ENCODE data around the gene ACAP3. TPM values are rescaled to one million over a fixed set of nuclear protein-coding genes. Genes with fewer than 3 reads are reported as not detected.
A peak's percentile ranks its signal among the peaks of the same experiment; 100 is the strongest.

ACAP3 gene
- total RNA-seq, 8 experiments from 2014 or later, result 23.9 to 88.9 (median 48.9) TPM

- in situ Hi-C loops (cut with MboI; ENCODE audit: low pct_unique_long_range_greater_than_20kb in 2 of 9, low sequenced_read_pairs in 9 of 9, unreplicated experiment in 9 of 9), result no loop called here
- peak in 7 of 8 experiments; percentile 2 to 67 (median 43) for ATAC-seq (replicated peaks in 6 of 8)
- 40 to 100% (median 65%) methylated on average over 1 to 17 of the region's 41 CpGs; no CpG with 5 or more reads in 5 of the 10 experiments for WGBS, 10 experiments
- H3K27ac ChIP-seq, result peak within 1 kb of the TSS in 1 of 2 donors; percentile 14
- no peak within 1 kb of the TSS for H3K4me3 ChIP-seq
- peaks cover 13% of the 10 kb centered on the region in 2 donors for H3K4me1 ChIP-seq (replicated peaks in 1 of 2)
These were observed 23.6 kb upstream of the ACAP3 start, which contains the start of gene TAS1R3 for GRCh38 chr1:1331068-1331965. Gene TAS1R3, plus strand, starts transcription at chr1:1331280. Its CDS starts 66 bp downstream, at chr1:1331346.

- peak in 5 of 8 experiments; percentile 0 to 55 (median 43) for ATAC-seq (replicated peaks in 6 of 8)
- 0 to 72% (median 27%) methylated on average over 3 to 10 of the region's 15 CpGs; no CpG with 5 or more reads in 6 of the 10 experiments for WGBS, 10 experiments
- H3K4me1 ChIP-seq (replicated peaks in 1 of 2), result peaks cover 18% of the 10 kb centered on the region in 2 donors
- in situ Hi-C loops (cut with MboI; ENCODE audit: low pct_unique_long_range_greater_than_20kb in 2 of 9, low sequenced_read_pairs in 9 of 9, unreplicated experiment in 9 of 9), result no loop called here
- H3K4me3 ChIP-seq, result no peak overlapping the region
- H3K27ac ChIP-seq, result peak overlapping the region in 1 of 2 donors; percentile 14
These were observed 22.8 kb upstream of the ACAP3 start for GRCh38 chr1:1330366-1331067.

- peaks cover 21 to 22% of the 10 kb centered on the region in 2 donors for H3K4me1 ChIP-seq (replicated peaks in 1 of 2)
- no peak for ATAC-seq (replicated peaks in 6 of 8)
- in situ Hi-C loops (cut with MboI; ENCODE audit: low pct_unique_long_range_greater_than_20kb in 2 of 9, low sequenced_read_pairs in 9 of 9, unreplicated experiment in 9 of 9), result no loop called here
- no peak overlapping the region for H3K27ac ChIP-seq
- WGBS, 10 experiments, result 50 to 97% (median 91%) methylated on average over 6 to 54 of the region's 58 CpGs; no CpG with 5 or more reads in 2 of the 10 experiments
- H3K4me3 ChIP-seq, result no peak overlapping the region
These were observed 21.8 kb upstream of the ACAP3 start for GRCh38 chr1:1329304-1330210.

- Histone ChIP-seq H3K27ac (no peak overlapping the region), H3K4me1 (replicated peaks in 1 of 2) (peaks cover 24 to 26% of the 10 kb centered on the region in 2 donors), H3K4me3 (no peak overlapping the region)
- 60 to 100% methylated on average over 1 of the region's 15 CpGs; no CpG with 5 or more reads in 8 of the 10 experiments for WGBS, 10 experiments
- no peak for ATAC-seq (replicated peaks in 6 of 8)
- in situ Hi-C loops (cut with MboI; ENCODE audit: low pct_unique_long_range_greater_than_20kb in 2 of 9, low sequenced_read_pairs in 9 of 9, unreplicated experiment in 9 of 9), result no loop called here
These were observed 20.5 kb upstream of the ACAP3 start for GRCh38 chr1:1328254-1328653.

GRCh38 chr1:1327291-1327690 is 19.6 kb upstream of the ACAP3 start:
- in situ Hi-C loops (cut with MboI; ENCODE audit: low pct_unique_long_range_greater_than_20kb in 2 of 9, low sequenced_read_pairs in 9 of 9, unreplicated experiment in 9 of 9), result no loop called here
- ATAC-seq (replicated peaks in 6 of 8), result no peak
- Histone ChIP-seq H3K4me1 (replicated peaks in 1 of 2) (peaks cover 31 to 32% of the 10 kb centered on the region in 2 donors), H3K27ac (no peak overlapping the region), H3K4me3 (no peak overlapping the region)
- 88 to 100% (median 91%) methylated on average over 1 to 37 of the region's 40 CpGs; no CpG with 5 or more reads in 4 of the 10 experiments for WGBS, 10 experiments

- no peak overlapping the region for H3K27ac ChIP-seq
- no peak for ATAC-seq (replicated peaks in 6 of 8)
- 52 to 100% (median 73%) methylated on average over 1 to 7 of the region's 8 CpGs; no CpG with 5 or more reads in 3 of the 10 experiments for WGBS, 10 experiments
- in situ Hi-C loops (cut with MboI; ENCODE audit: low pct_unique_long_range_greater_than_20kb in 2 of 9, low sequenced_read_pairs in 9 of 9, unreplicated experiment in 9 of 9), result no loop called here
- H3K4me1 ChIP-seq (replicated peaks in 1 of 2), result peaks cover 26 to 27% of the 10 kb centered on the region in 2 donors
- peak overlapping the region in 2 of 5 donors; percentile 99 to 100 for H3K4me3 ChIP-seq
These were observed 18.4 kb upstream of the ACAP3 start for GRCh38 chr1:1326075-1326605.

GRCh38 chr1:1325288-1326074 is 17.8 kb upstream of the ACAP3 start:
- peak overlapping the region; percentile 95 to 100 (median 99) for H3K4me3 ChIP-seq
- H3K4me1 ChIP-seq (replicated peaks in 1 of 2), result peaks cover 20 to 21% of the 10 kb centered on the region in 2 donors
- peak overlapping the region; percentile 59 to 87 for H3K27ac ChIP-seq
- ATAC-seq (replicated peaks in 6 of 8), result no peak
- WGBS, 10 experiments, result 34 to 100% (median 58%) methylated on average over 1 to 10 of the region's 16 CpGs; no CpG with 5 or more reads in 5 of the 10 experiments
- in situ Hi-C loops (cut with MboI; ENCODE audit: low pct_unique_long_range_greater_than_20kb in 2 of 9, low sequenced_read_pairs in 9 of 9, unreplicated experiment in 9 of 9), result no loop called here

GRCh38 chr1:1324524-1325287 is 17.0 kb upstream of the ACAP3 start, which contains the start of the genes CPTP and INTS11:
Gene CPTP, plus strand, starts transcription at chr1:1324802. Its CDS starts 2,109 bp downstream, at chr1:1326911.
Gene INTS11, minus strand, starts transcription at chr1:1324660. Its CDS starts 52 bp downstream, at chr1:1324608.
- WGBS, 10 experiments, result 4% methylated on average over 5 of the region's 84 CpGs; no CpG with 5 or more reads in 9 of the 10 experiments
- Histone ChIP-seq H3K27ac (peak within 1 kb of the TSS; percentile 79 to 87), H3K4me1 (replicated peaks in 1 of 2) (peaks cover 18 to 19% of the 10 kb centered on the region in 2 donors), H3K4me3 (peak within 1 kb of the TSS; percentile 95 to 100 (median 99))
- peak; percentile 76 to 87 (median 82) for ATAC-seq (replicated peaks in 6 of 8)
- in situ Hi-C loops (cut with MboI; ENCODE audit: low pct_unique_long_range_greater_than_20kb in 2 of 9, low sequenced_read_pairs in 9 of 9, unreplicated experiment in 9 of 9), result no loop called here

GRCh38 chr1:1324084-1324523 is 16.4 kb upstream of the ACAP3 start:
- peak overlapping the region; percentile 79 to 87 for H3K27ac ChIP-seq
- ATAC-seq (replicated peaks in 6 of 8), result peak in 3 of 8 experiments; percentile 30 to 49 (median 45)
- in situ Hi-C loops (cut with MboI; ENCODE audit: low pct_unique_long_range_greater_than_20kb in 2 of 9, low sequenced_read_pairs in 9 of 9, unreplicated experiment in 9 of 9), result no loop called here

GRCh38 chr1:1322952-1323351 is 15.2 kb upstream of the ACAP3 start:
- Histone ChIP-seq H3K27ac (no peak overlapping the region), H3K4me1 (replicated peaks in 1 of 2) (peaks cover 18 to 19% of the 10 kb centered on the region in 2 donors), H3K4me3 (peak overlapping the region in 1 of 5 donors; percentile 11)
- WGBS, 10 experiments, result 40 to 100% (median 89%) methylated on average over 1 to 8 of the region's 10 CpGs; no CpG with 5 or more reads in 3 of the 10 experiments
- in situ Hi-C loops (cut with MboI; ENCODE audit: low pct_unique_long_range_greater_than_20kb in 2 of 9, low sequenced_read_pairs in 9 of 9, unreplicated experiment in 9 of 9), result no loop called here
- no peak for ATAC-seq (replicated peaks in 6 of 8)

More at GRCh38 chr1:1324084-1324523, 16.4 kb upstream of the ACAP3 start:
- 4% methylated on average over 10 of the region's 41 CpGs; no CpG with 5 or more reads in 9 of the 10 experiments for WGBS, 10 experiments
- Histone ChIP-seq H3K4me1 (replicated peaks in 1 of 2) (peaks cover 18 to 19% of the 10 kb centered on the region in 2 donors), H3K4me3 (peak overlapping the region; percentile 95 to 100 (median 99))

Data from motor neuron (in vitro differentiated cells).